H1 (cell line): Measurements from ENCODE around the gene ARNT2. TPM values are rescaled to one million over a fixed set of nuclear protein-coding genes. Genes with fewer than 3 reads are reported as not detected.

Experiments used
- CTCF ChIA-PET: fragments of 300-600 bp; sonication (Branson Sonifier 250); formaldehyde crosslinking; loops from one replicate; lab custom pipeline; 2021; ENCODE audit not compliant: partially characterized antibody; lab: Charles Lee
- POLR2A ChIA-PET: fragments of 300-600 bp; sonication (Branson Sonifier 250); formaldehyde crosslinking; loops from one replicate; lab custom pipeline; 2021; ENCODE audit warnings: inconsistent platforms; ENCODE audit not compliant: partially characterized antibody; lab: Charles Lee
- DNase-seq, 2 experiments: peaks; one replicate each; pipeline versions ENCODE4 v3.0.0 to v3.0.0-alpha.2; 2010 to 2022; ENCODE audit warnings: low spot score in 2 of 2, low read depth in 1 of 2, mixed read lengths in 1 of 2
- FAIRE-seq: peaks from 2 replicates; lab custom pipeline; 2011; peaks lifted over from hg19 to GRCh38; lab: Jason Lieb, UNC
- H2AFZ ChIP-seq: 2 replicates; pipeline ENCODE4 v1.8.1; 2012; ENCODE audit warnings: low read length, inconsistent platforms
- H2AK5ac ChIP-seq: 2 replicates; pipeline ENCODE4 v1.6.1; 2013; ENCODE audit warnings: low read depth, low read length
- H2BK120ac ChIP-seq: replicated peaks from 2 replicates; pipeline ENCODE3; 2013; ENCODE audit warnings: low read depth, low read length, inconsistent platforms
- H2BK12ac ChIP-seq: 2 replicates; pipeline ENCODE4 v1.6.1; 2013; ENCODE audit warnings: low read depth, low read length
- H2BK15ac ChIP-seq: 2 replicates; pipeline ENCODE4 v1.6.1; 2013; ENCODE audit warnings: low read length
- H2BK20ac ChIP-seq: 2 replicates; pipeline ENCODE4 v1.6.1; 2013; ENCODE audit warnings: low read length
- H2BK5ac ChIP-seq: 2 replicates; pipeline ENCODE4 v1.6.1; 2013; ENCODE audit warnings: low read depth, low read length
- H3K14ac ChIP-seq: 2 replicates; pipeline ENCODE4 v1.6.1; 2013; ENCODE audit warnings: inconsistent platforms; ENCODE audit not compliant: insufficient read length
- H3K18ac ChIP-seq: 2 replicates; pipeline ENCODE4 v1.6.1; 2013; ENCODE audit warnings: low read length; ENCODE audit errors: extremely low read depth
- H3K23ac ChIP-seq: 2 replicates; pipeline ENCODE4 v1.6.1; 2013; ENCODE audit warnings: inconsistent platforms; ENCODE audit not compliant: insufficient read length
- H3K23me2 ChIP-seq: 2 replicates; pipeline ENCODE4 v1.6.1; 2013; ENCODE audit warnings: low read depth, low read length
- H3K27ac ChIP-seq: 2 replicates; pipeline ENCODE4 v1.6.1; 2011; ENCODE audit warnings: low read depth, low read length, inconsistent platforms
- H3K27me3 ChIP-seq, 4 experiments: replicated peaks in 1 of 4; 1 replicate in 1 of 4; 2 replicates in 3 of 4; pipeline versions ENCODE4 v1.6.1 to v1.8.1; 2011 to 2013; ENCODE audit warnings: low read length in 3 of 4, mild to moderate bottlenecking in 3 of 4, inconsistent platforms in 2 of 4, mixed read lengths in 2 of 4, moderate library complexity in 1 of 4; ENCODE audit not compliant: control insufficient read depth in 3 of 4, insufficient read depth in 3 of 4; ENCODE audit errors: extremely low read depth in 1 of 4
- H3K36me3 ChIP-seq, 4 experiments: 2 replicates each; pipeline versions ENCODE4 v1.6.1 to v1.8.1; 2011 to 2013; ENCODE audit warnings: mild to moderate bottlenecking in 4 of 4, low read length in 3 of 4, moderate library complexity in 2 of 4, control low read depth in 1 of 4, inconsistent platforms in 1 of 4; ENCODE audit not compliant: insufficient read depth in 4 of 4, control insufficient read depth in 2 of 4
- H3K4ac ChIP-seq: replicated peaks from 2 replicates; pipeline ENCODE3; 2013; ENCODE audit warnings: low read length, low read depth, mixed read lengths, inconsistent platforms; ENCODE audit not compliant: insufficient read length
- H3K4me1 ChIP-seq, 4 experiments: replicated peaks in 1 of 4; 1 replicate in 1 of 4; 2 replicates in 3 of 4; pipeline versions ENCODE4 v1.6.1 to v1.8.1; 2011 to 2013; ENCODE audit warnings: low read length in 3 of 4, inconsistent platforms in 2 of 4, mixed read lengths in 1 of 4; ENCODE audit not compliant: insufficient read depth in 4 of 4, control insufficient read depth in 3 of 4
- H3K4me2 ChIP-seq, 2 experiments: 2 replicates each; pipeline versions ENCODE4 v1.6.1 to v1.8.1; 2011 to 2013; ENCODE audit warnings: low read depth in 2 of 2, low read length in 2 of 2, control low read depth in 1 of 2, inconsistent platforms in 1 of 2, mild to moderate bottlenecking in 1 of 2; ENCODE audit not compliant: insufficient read depth in 1 of 2
- H3K4me3 ChIP-seq, 4 experiments: fragments of 200-600, 300-600 bp in 1 of 4; sonication (generic), shearing (Covaris generic), sonication (Bioruptor Twin) in 1 of 4; 2 replicates each; pipeline versions ENCODE4 v1.5.1 to v1.8.1; 2011 to 2016; ENCODE audit warnings: low read length in 4 of 4, low read depth in 3 of 4, control low read depth in 2 of 4, inconsistent platforms in 2 of 4, mild to moderate bottlenecking in 2 of 4, mixed read lengths in 1 of 4, moderate library complexity in 1 of 4; ENCODE audit not compliant: insufficient read depth in 2 of 4; ENCODE audit errors: extremely low read depth in 1 of 4
- H3K56ac ChIP-seq: replicated peaks from 2 replicates; pipeline ENCODE3; 2013; ENCODE audit warnings: low read depth, mild to moderate bottlenecking, mixed read lengths, low read length, inconsistent platforms; ENCODE audit not compliant: insufficient read length
- H3K79me1 ChIP-seq: 2 replicates; pipeline ENCODE4 v1.6.1; 2013; ENCODE audit warnings: low read depth, low read length, control low read depth
- H3K79me2 ChIP-seq, 2 experiments: 2 replicates each; pipeline versions ENCODE4 v1.6.1 to v1.8.1; 2012 to 2013; ENCODE audit warnings: low read length in 2 of 2, mild to moderate bottlenecking in 2 of 2, inconsistent platforms in 1 of 2; ENCODE audit not compliant: insufficient read depth in 2 of 2, control insufficient read depth in 1 of 2
- H3K9ac ChIP-seq, 4 experiments: replicated peaks in 1 of 4; 1 replicate in 1 of 4; 2 replicates in 3 of 4; pipeline versions ENCODE4 v1.6.1 to v1.8.1; 2011 to 2013; ENCODE audit warnings: low read depth in 3 of 4, low read length in 3 of 4, control low read depth in 2 of 4, mild to moderate bottlenecking in 2 of 4, moderate library complexity in 2 of 4, inconsistent platforms in 1 of 4; ENCODE audit errors: extremely low read depth in 1 of 4
- H3K9me3 ChIP-seq, 2 experiments: 2 replicates each; pipeline versions ENCODE4 v1.6.1 to v1.8.1; 2012 to 2013; ENCODE audit warnings: mild to moderate bottlenecking in 2 of 2, moderate library complexity in 2 of 2, control low read depth in 1 of 2, inconsistent platforms in 1 of 2, low read depth in 1 of 2, low read length in 1 of 2, mixed read lengths in 1 of 2; ENCODE audit not compliant: insufficient read depth in 2 of 2
- H4K20me1 ChIP-seq, 2 experiments: replicated peaks in 1 of 2; 2 replicates each; pipeline versions ENCODE3 to v1.8.1; 2011 to 2013; ENCODE audit warnings: inconsistent platforms in 2 of 2, low read length in 2 of 2, mild to moderate bottlenecking in 1 of 2; ENCODE audit not compliant: insufficient read depth in 2 of 2, control insufficient read depth in 1 of 2
- H4K5ac ChIP-seq: 2 replicates; pipeline ENCODE4 v1.6.1; 2013; ENCODE audit warnings: low read length, low read depth, mixed read lengths, inconsistent platforms; ENCODE audit not compliant: insufficient read length
- H4K8ac ChIP-seq: 2 replicates; pipeline ENCODE4 v1.8.0; 2013; ENCODE audit warnings: mild to moderate bottlenecking, moderate library complexity, low read length, inconsistent platforms; ENCODE audit not compliant: insufficient read depth; ENCODE audit errors: extremely low read depth
- H4K91ac ChIP-seq: replicated peaks from 2 replicates; pipeline ENCODE3; 2013; ENCODE audit warnings: low read length, mixed read lengths, inconsistent platforms; ENCODE audit not compliant: insufficient read length
- ASH2L ChIP-seq: fragments of 200-600, 300-600 bp; sonication (generic); IDR thresholded peaks from one replicate; pipeline ENCODE4 v1.7.1; 2017; ENCODE audit warnings: low read length
- ATF2 ChIP-seq: IDR thresholded peaks from 2 replicates; pipeline ENCODE4 v1.6.1; 2012; ENCODE audit warnings: low read length, inconsistent platforms
- CHD2 ChIP-seq: IDR thresholded peaks from 2 replicates; pipeline ENCODE4 v1.6.1; 2012; ENCODE audit warnings: low read length, improper control_type of control experiment
- CREB1 ChIP-seq: IDR thresholded peaks from 2 replicates; pipeline ENCODE4 v1.6.1; 2012; ENCODE audit warnings: inconsistent platforms
- E2F6 ChIP-seq: IDR thresholded peaks from 2 replicates; pipeline ENCODE4 v1.6.1; 2012; ENCODE audit warnings: inconsistent platforms
- EGR1 ChIP-seq: IDR thresholded peaks from 2 replicates; pipeline ENCODE4 v1.6.1; 2011; ENCODE audit warnings: low read depth, low read length, borderline replicate concordance
- HDAC6 ChIP-seq: IDR thresholded peaks from one replicate; pipeline ENCODE4 v1.7.1; 2012; ENCODE audit warnings: low read depth, mild to moderate bottlenecking, inconsistent platforms, low read length, moderate library complexity
- KDM5A ChIP-seq: fragments of 200-600 bp; IDR thresholded peaks from 2 replicates; pipeline ENCODE4 v1.7.1; 2012; ENCODE audit warnings: mild to moderate bottlenecking, low read length, inconsistent platforms, mixed read lengths
- NANOG ChIP-seq: IDR thresholded peaks from 2 replicates; pipeline ENCODE4 v1.6.1; 2011; ENCODE audit warnings: low read length, low read depth, mild to moderate bottlenecking, inconsistent platforms; ENCODE audit not compliant: insufficient read depth, poor library complexity, severe bottlenecking
- PHF8 ChIP-seq: fragments of 200-600 bp; sonication (generic); conservative IDR thresholded peaks from 2 replicates; pipeline ENCODE4 v1.7.1; 2012; ENCODE audit warnings: low read depth, mild to moderate bottlenecking, inconsistent platforms, low read length, moderate library complexity
- RAD21 ChIP-seq, 2 experiments: IDR thresholded peaks in 1 of 2; conservative IDR thresholded peaks in 1 of 2; 2 replicates each; pipeline ENCODE4 v1.6.1; 2011; ENCODE audit warnings: low read depth in 2 of 2, low read length in 2 of 2, improper control_type of control experiment in 1 of 2, inconsistent platforms in 1 of 2, mild to moderate bottlenecking in 1 of 2, moderate library complexity in 1 of 2
- SP2 ChIP-seq: IDR thresholded peaks from 2 replicates; pipeline ENCODE4 v1.6.1; 2012; ENCODE audit warnings: mild to moderate bottlenecking, low read length, inconsistent platforms
- WGBS, 2 experiments: shearing (Covaris generic) in 1 of 2; methylation state at CpG; one replicate each; pipeline versions ENCODE4 v1.1.6 to v1.1.7; 2013 to 2015; ENCODE audit warnings: low lambda C conversion rate in 2 of 2, mixed read lengths in 2 of 2, inconsistent platforms in 1 of 2, low coverage in 1 of 2, missing lambda C conversion rate in 1 of 2; ENCODE audit not compliant: insufficient replicate concordance in 2 of 2, insufficient coverage in 1 of 2, insufficient read length in 1 of 2; ENCODE audit errors: extremely low coverage in 1 of 2, missing lambda C conversion rate in 1 of 2; 5-methylcytosine and 5-hydroxymethylcytosine counted together
- polyA plus RNA-seq, 7 experiments: library from polyadenylated mRNA; depleted of rRNA in 3 of 7; stranded (reverse) in 5 of 7; unstranded in 2 of 7; fragments of >200 nt in 5 of 7; fragments of 200-250 nt in 2 of 7; gene quantifications; 1 replicate in 5 of 7; 2 replicates in 1 of 7; 4 replicates in 1 of 7; pipeline versions ENCODE4 v1.2.1 to v1.2.3, GENCODE V29; 2011 to 2013; ENCODE audit warnings: missing spikeins in 2 of 7, mixed read lengths in 2 of 7
- total RNA-seq: library from RNA; stranded (reverse); fragmentation: NEBNext Ultra II Directional; extraction: Animal tissue kit (Norgen Biotek cat#: 25700); gene quantifications from 2 replicates; pipeline ENCODE4 v1.2.1, GENCODE V29; 2021

Gene ARNT2
- total and polyA plus RNA-seq, 2 of the 8 experiments (the other 6 are each of a cell fraction or from before 2014, with no cell fraction given) = 9.5 to 14.6 TPM

- CTCF ChIA-PET = interaction anchor here (1.0 to 21.1 kb wide), 4 partner anchors 12 to 182 kb away, joined by 3 to 187 read pairs (median 4); no protein-coding TSS in a partner anchor
- Histone ChIP-seq H3K56ac (no peak overlapping the region), H2BK20ac (no peak overlapping the region), H3K18ac (no peak overlapping the region), H3K79me1 (no peaks in the 10 kb centered on the region), H3K23ac (no peak overlapping the region), H4K5ac (no peak overlapping the region), H3K4me2 (no peak overlapping the region), H3K4me3 (no peak overlapping the region), H3K79me2 (no peaks in the 10 kb centered on the region), H3K9me3 (peaks cover 0 to 8% of the 10 kb centered on the region in 2 experiments; a peak in 2 of 4 replicates), H3K23me2 (no peaks in the 10 kb centered on the region), H2BK15ac (no peak overlapping the region), H3K14ac (no peak overlapping the region), H4K8ac (no peak overlapping the region), H4K20me1 (no peaks in the 10 kb centered on the region), H3K27ac (no peak overlapping the region), H2BK5ac (no peak overlapping the region), H2AFZ (no peak overlapping the region), H4K91ac (no peak overlapping the region), H3K4ac (no peak overlapping the region), H3K36me3 (peaks cover 0 to 19% (median 8%) of the 10 kb centered on the region in 4 experiments; a peak in 5 of 8 replicates), H2BK120ac (no peak overlapping the region), H2BK12ac (no peak overlapping the region), H2AK5ac (no peak overlapping the region), H3K4me1 (peaks cover 7 to 23% (median 12%) of the 10 kb centered on the region in 4 experiments), H3K9ac (no peak overlapping the region), H3K27me3 (no peaks in the 10 kb centered on the region)
- POLR2A ChIA-PET = no interaction called here
- no peak for DNase-seq
- FAIRE-seq = no peak
- 82% methylated on average over 3 of the region's 3 CpGs; no CpG with 5 or more reads in 1 of the 2 experiments for WGBS, 2 experiments
- TF ChIP-seq SP2 (no peak), CREB1 (no peak), RAD21 (IDR thresholded peaks at IDR 0.05 in 1 of 2, conservative IDR thresholded peaks at IDR 0.05 in 1 of 2; ENCODE audit: low read depth in 2 of 2, low read length in 2 of 2) (no peak), ATF2 (no peak), PHF8 (no peak), KDM5A (no peak), E2F6 (no peak), EGR1 (no peak), ASH2L (no peak), CHD2 (no peak), HDAC6 (no peak), NANOG (no peak)
These were observed 73.9 kb downstream of the ARNT2 start for GRCh38 chr15:80478075-80478474.
